GM19467 (cell line): ENCODE data around the gene TMEM272.

Experiments used
- ATAC-seq: cut with Tn5 transposase; IDR thresholded peaks from one replicate; pipeline ENCODE4 v1.9.1; 2021; ENCODE audit warnings: mild to moderate bottlenecking, moderate library complexity; ENCODE audit not compliant: unreplicated experiment

TMEM272 gene

DNA sequence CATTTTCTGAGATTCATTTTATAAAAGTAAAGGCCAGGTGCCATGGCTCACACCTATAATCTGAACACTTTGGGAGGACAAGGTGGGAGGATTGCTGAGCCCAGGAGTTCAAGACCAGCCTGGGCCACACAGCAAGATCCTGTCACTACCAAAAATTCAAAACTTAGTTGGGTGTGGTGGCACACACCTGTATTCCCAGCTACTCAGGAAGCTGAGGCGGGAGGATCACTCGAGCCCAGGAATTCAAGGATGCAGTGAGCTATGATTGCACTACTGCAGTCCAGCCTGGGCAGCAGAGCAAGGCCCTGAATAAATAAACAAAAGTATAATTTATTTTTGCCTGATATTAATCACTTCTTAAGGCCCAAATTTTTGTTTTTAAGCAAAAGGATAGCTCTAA, 81.5 kb downstream of the TMEM272 start:
- no peak for ATAC-seq
